H1 (cell line): Measurements from ENCODE around the gene TBC1D25. TPM values are rescaled to one million over a fixed set of nuclear protein-coding genes. Genes with fewer than 3 reads are reported as not detected.
"Not testable (repeated sequence)": the region's sequence is repeated elsewhere in the genome, so short reads cannot be mapped to it uniquely, and the experiment has no call there.

ENCODE experiments used
- CTCF ChIA-PET: fragments of 300-600 bp; sonication (Branson Sonifier 250); formaldehyde crosslinking; loops from one replicate; lab custom pipeline; 2021; ENCODE audit not compliant: partially characterized antibody; lab: Charles Lee
- POLR2A ChIA-PET: fragments of 300-600 bp; sonication (Branson Sonifier 250); formaldehyde crosslinking; loops from one replicate; lab custom pipeline; 2021; ENCODE audit warnings: inconsistent platforms; ENCODE audit not compliant: partially characterized antibody; lab: Charles Lee
- DNase-seq, 2 experiments: peaks; one replicate each; pipeline versions ENCODE4 v3.0.0 to v3.0.0-alpha.2; 2010 to 2022; ENCODE audit warnings: low spot score in 2 of 2, low read depth in 1 of 2, mixed read lengths in 1 of 2
- FAIRE-seq: peaks from 2 replicates; lab custom pipeline; 2011; peaks lifted over from hg19 to GRCh38; lab: Jason Lieb, UNC
- H2AFZ ChIP-seq: 2 replicates; pipeline ENCODE4 v1.8.1; 2012; ENCODE audit warnings: low read length, inconsistent platforms
- H2AK5ac ChIP-seq: 2 replicates; pipeline ENCODE4 v1.6.1; 2013; ENCODE audit warnings: low read depth, low read length
- H2BK120ac ChIP-seq: replicated peaks from 2 replicates; pipeline ENCODE3; 2013; ENCODE audit warnings: low read depth, low read length, inconsistent platforms
- H2BK12ac ChIP-seq: 2 replicates; pipeline ENCODE4 v1.6.1; 2013; ENCODE audit warnings: low read depth, low read length
- H2BK15ac ChIP-seq: 2 replicates; pipeline ENCODE4 v1.6.1; 2013; ENCODE audit warnings: low read length
- H2BK20ac ChIP-seq: 2 replicates; pipeline ENCODE4 v1.6.1; 2013; ENCODE audit warnings: low read length
- H2BK5ac ChIP-seq: 2 replicates; pipeline ENCODE4 v1.6.1; 2013; ENCODE audit warnings: low read depth, low read length
- H3K14ac ChIP-seq: 2 replicates; pipeline ENCODE4 v1.6.1; 2013; ENCODE audit warnings: inconsistent platforms; ENCODE audit not compliant: insufficient read length
- H3K18ac ChIP-seq: 2 replicates; pipeline ENCODE4 v1.6.1; 2013; ENCODE audit warnings: low read length; ENCODE audit errors: extremely low read depth
- H3K23ac ChIP-seq: 2 replicates; pipeline ENCODE4 v1.6.1; 2013; ENCODE audit warnings: inconsistent platforms; ENCODE audit not compliant: insufficient read length
- H3K23me2 ChIP-seq: 2 replicates; pipeline ENCODE4 v1.6.1; 2013; ENCODE audit warnings: low read depth, low read length
- H3K27ac ChIP-seq: 2 replicates; pipeline ENCODE4 v1.6.1; 2011; ENCODE audit warnings: low read depth, low read length, inconsistent platforms
- H3K27me3 ChIP-seq, 4 experiments: replicated peaks in 1 of 4; 1 replicate in 1 of 4; 2 replicates in 3 of 4; pipeline versions ENCODE4 v1.6.1 to v1.8.1; 2011 to 2013; ENCODE audit warnings: low read length in 3 of 4, mild to moderate bottlenecking in 3 of 4, inconsistent platforms in 2 of 4, mixed read lengths in 2 of 4, moderate library complexity in 1 of 4; ENCODE audit not compliant: control insufficient read depth in 3 of 4, insufficient read depth in 3 of 4; ENCODE audit errors: extremely low read depth in 1 of 4
- H3K36me3 ChIP-seq, 4 experiments: 2 replicates each; pipeline versions ENCODE4 v1.6.1 to v1.8.1; 2011 to 2013; ENCODE audit warnings: mild to moderate bottlenecking in 4 of 4, low read length in 3 of 4, moderate library complexity in 2 of 4, control low read depth in 1 of 4, inconsistent platforms in 1 of 4; ENCODE audit not compliant: insufficient read depth in 4 of 4, control insufficient read depth in 2 of 4
- H3K4ac ChIP-seq: replicated peaks from 2 replicates; pipeline ENCODE3; 2013; ENCODE audit warnings: low read length, low read depth, mixed read lengths, inconsistent platforms; ENCODE audit not compliant: insufficient read length
- H3K4me1 ChIP-seq, 4 experiments: replicated peaks in 1 of 4; 1 replicate in 1 of 4; 2 replicates in 3 of 4; pipeline versions ENCODE4 v1.6.1 to v1.8.1; 2011 to 2013; ENCODE audit warnings: low read length in 3 of 4, inconsistent platforms in 2 of 4, mixed read lengths in 1 of 4; ENCODE audit not compliant: insufficient read depth in 4 of 4, control insufficient read depth in 3 of 4
- H3K4me2 ChIP-seq, 2 experiments: 2 replicates each; pipeline versions ENCODE4 v1.6.1 to v1.8.1; 2011 to 2013; ENCODE audit warnings: low read depth in 2 of 2, low read length in 2 of 2, control low read depth in 1 of 2, inconsistent platforms in 1 of 2, mild to moderate bottlenecking in 1 of 2; ENCODE audit not compliant: insufficient read depth in 1 of 2
- H3K4me3 ChIP-seq, 4 experiments: fragments of 200-600, 300-600 bp in 1 of 4; sonication (generic), shearing (Covaris generic), sonication (Bioruptor Twin) in 1 of 4; 2 replicates each; pipeline versions ENCODE4 v1.5.1 to v1.8.1; 2011 to 2016; ENCODE audit warnings: low read length in 4 of 4, low read depth in 3 of 4, control low read depth in 2 of 4, inconsistent platforms in 2 of 4, mild to moderate bottlenecking in 2 of 4, mixed read lengths in 1 of 4, moderate library complexity in 1 of 4; ENCODE audit not compliant: insufficient read depth in 2 of 4; ENCODE audit errors: extremely low read depth in 1 of 4
- H3K56ac ChIP-seq: replicated peaks from 2 replicates; pipeline ENCODE3; 2013; ENCODE audit warnings: low read depth, mild to moderate bottlenecking, mixed read lengths, low read length, inconsistent platforms; ENCODE audit not compliant: insufficient read length
- H3K79me1 ChIP-seq: 2 replicates; pipeline ENCODE4 v1.6.1; 2013; ENCODE audit warnings: low read depth, low read length, control low read depth
- H3K79me2 ChIP-seq, 2 experiments: 2 replicates each; pipeline versions ENCODE4 v1.6.1 to v1.8.1; 2012 to 2013; ENCODE audit warnings: low read length in 2 of 2, mild to moderate bottlenecking in 2 of 2, inconsistent platforms in 1 of 2; ENCODE audit not compliant: insufficient read depth in 2 of 2, control insufficient read depth in 1 of 2
- H3K9ac ChIP-seq, 4 experiments: replicated peaks in 1 of 4; 1 replicate in 1 of 4; 2 replicates in 3 of 4; pipeline versions ENCODE4 v1.6.1 to v1.8.1; 2011 to 2013; ENCODE audit warnings: low read depth in 3 of 4, low read length in 3 of 4, control low read depth in 2 of 4, mild to moderate bottlenecking in 2 of 4, moderate library complexity in 2 of 4, inconsistent platforms in 1 of 4; ENCODE audit errors: extremely low read depth in 1 of 4
- H3K9me3 ChIP-seq, 2 experiments: 2 replicates each; pipeline versions ENCODE4 v1.6.1 to v1.8.1; 2012 to 2013; ENCODE audit warnings: mild to moderate bottlenecking in 2 of 2, moderate library complexity in 2 of 2, control low read depth in 1 of 2, inconsistent platforms in 1 of 2, low read depth in 1 of 2, low read length in 1 of 2, mixed read lengths in 1 of 2; ENCODE audit not compliant: insufficient read depth in 2 of 2
- H4K20me1 ChIP-seq, 2 experiments: replicated peaks in 1 of 2; 2 replicates each; pipeline versions ENCODE3 to v1.8.1; 2011 to 2013; ENCODE audit warnings: inconsistent platforms in 2 of 2, low read length in 2 of 2, mild to moderate bottlenecking in 1 of 2; ENCODE audit not compliant: insufficient read depth in 2 of 2, control insufficient read depth in 1 of 2
- H4K5ac ChIP-seq: 2 replicates; pipeline ENCODE4 v1.6.1; 2013; ENCODE audit warnings: low read length, low read depth, mixed read lengths, inconsistent platforms; ENCODE audit not compliant: insufficient read length
- H4K8ac ChIP-seq: 2 replicates; pipeline ENCODE4 v1.8.0; 2013; ENCODE audit warnings: mild to moderate bottlenecking, moderate library complexity, low read length, inconsistent platforms; ENCODE audit not compliant: insufficient read depth; ENCODE audit errors: extremely low read depth
- H4K91ac ChIP-seq: replicated peaks from 2 replicates; pipeline ENCODE3; 2013; ENCODE audit warnings: low read length, mixed read lengths, inconsistent platforms; ENCODE audit not compliant: insufficient read length
- BCL11A ChIP-seq, 2 experiments: IDR thresholded peaks; one replicate each; pipeline ENCODE4 v1.6.1; 2011; ENCODE audit warnings: low read depth in 2 of 2, low read length in 2 of 2, mild to moderate bottlenecking in 2 of 2
- CTCF ChIP-seq, 3 experiments: IDR thresholded peaks; 1 replicate in 2 of 3; 2 replicates in 1 of 3; pipeline versions ENCODE4 v1.5.1 to v1.6.1; 2011; ENCODE audit warnings: low read length in 3 of 3, mild to moderate bottlenecking in 3 of 3, inconsistent platforms in 2 of 3, low read depth in 1 of 3, moderate library complexity in 1 of 3; ENCODE audit not compliant: insufficient read depth in 1 of 3; ENCODE audit errors: control extremely low read depth in 1 of 3
- JUND ChIP-seq: IDR thresholded peaks from 2 replicates; pipeline ENCODE4 v1.6.1; 2011; ENCODE audit warnings: mild to moderate bottlenecking, improper control_type of control experiment, low read length
- SP4 ChIP-seq: IDR thresholded peaks from 2 replicates; pipeline ENCODE4 v1.6.1; 2012; ENCODE audit warnings: low read length, inconsistent platforms
- ZNF274 ChIP-seq: IDR thresholded peaks from 2 replicates; pipeline ENCODE4 v1.7.0; 2012; ENCODE audit warnings: low read length, borderline replicate concordance; ENCODE audit errors: extremely low read depth
- WGBS, 2 experiments: shearing (Covaris generic) in 1 of 2; methylation state at CpG; one replicate each; pipeline versions ENCODE4 v1.1.6 to v1.1.7; 2013 to 2015; ENCODE audit warnings: low lambda C conversion rate in 2 of 2, mixed read lengths in 2 of 2, inconsistent platforms in 1 of 2, low coverage in 1 of 2, missing lambda C conversion rate in 1 of 2; ENCODE audit not compliant: insufficient replicate concordance in 2 of 2, insufficient coverage in 1 of 2, insufficient read length in 1 of 2; ENCODE audit errors: extremely low coverage in 1 of 2, missing lambda C conversion rate in 1 of 2; 5-methylcytosine and 5-hydroxymethylcytosine counted together
- polyA plus RNA-seq, 7 experiments: library from polyadenylated mRNA; depleted of rRNA in 3 of 7; stranded (reverse) in 5 of 7; unstranded in 2 of 7; fragments of >200 nt in 5 of 7; fragments of 200-250 nt in 2 of 7; gene quantifications; 1 replicate in 5 of 7; 2 replicates in 1 of 7; 4 replicates in 1 of 7; pipeline versions ENCODE4 v1.2.1 to v1.2.3, GENCODE V29; 2011 to 2013; ENCODE audit warnings: missing spikeins in 2 of 7, mixed read lengths in 2 of 7
- total RNA-seq: library from RNA; stranded (reverse); fragmentation: NEBNext Ultra II Directional; extraction: Animal tissue kit (Norgen Biotek cat#: 25700); gene quantifications from 2 replicates; pipeline ENCODE4 v1.2.1, GENCODE V29; 2021

TBC1D25 gene
- total and polyA plus RNA-seq, 2 of the 8 experiments (the other 6 are each of a cell fraction or from before 2014, with no cell fraction given) = 6.5 to 6.8 TPM

- no peak for TF ChIP-seq CTCF (IDR thresholded peaks at IDR 0.05; ENCODE audit: control extremely low read depth in 1 of 3, insufficient read depth in 1 of 3, low read depth in 1 of 3, low read length in 3 of 3)
- TF ChIP-seq ZNF274 = no peak
- TF ChIP-seq BCL11A (IDR thresholded peaks at IDR 0.05; ENCODE audit: low read depth in 2 of 2, low read length in 2 of 2) = no peak
- no peak for TF ChIP-seq SP4
- no peak for TF ChIP-seq JUND
Measured at GRCh38 chrX:48516987-48517386, 22.5 kb upstream of the TBC1D25 start (continued).

- H3K4ac ChIP-seq, H2AK5ac ChIP-seq, H3K14ac ChIP-seq, H3K4me1 ChIP-seq, H3K4me3 ChIP-seq, H3K23me2 ChIP-seq, H3K27ac ChIP-seq, H3K4me2 ChIP-seq, H2BK20ac ChIP-seq, H3K79me2 ChIP-seq, H4K91ac ChIP-seq, H2BK12ac ChIP-seq, POLR2A ChIA-PET, H2BK5ac ChIP-seq, H3K9me3 ChIP-seq, CTCF ChIA-PET, H2BK120ac ChIP-seq, FAIRE-seq, H3K36me3 ChIP-seq, H3K27me3 ChIP-seq, H4K5ac ChIP-seq, DNase-seq, H3K9ac ChIP-seq, H3K79me1 ChIP-seq, H2AFZ ChIP-seq, H3K18ac ChIP-seq, H3K23ac ChIP-seq, H4K20me1 ChIP-seq, H2BK15ac ChIP-seq, H4K8ac ChIP-seq, H3K56ac ChIP-seq: not testable (repeated sequence)
- 84% methylated on average over 2 of the region's 4 CpGs; no CpG with 5 or more reads in 1 of the 2 experiments for WGBS, 2 experiments
Measured at GRCh38 chrX:48519481-48519880, 20.0 kb upstream of the TBC1D25 start.
